HG03064 (cell line): Measurements from ENCODE around the gene ANKS3.

Experiments
- ATAC-seq: cut with Tn5 transposase; IDR thresholded peaks from one replicate; pipeline ENCODE4 v1.9.1; 2021; ENCODE audit warnings: low read depth; ENCODE audit not compliant: unreplicated experiment

Gene ANKS3

DNA sequence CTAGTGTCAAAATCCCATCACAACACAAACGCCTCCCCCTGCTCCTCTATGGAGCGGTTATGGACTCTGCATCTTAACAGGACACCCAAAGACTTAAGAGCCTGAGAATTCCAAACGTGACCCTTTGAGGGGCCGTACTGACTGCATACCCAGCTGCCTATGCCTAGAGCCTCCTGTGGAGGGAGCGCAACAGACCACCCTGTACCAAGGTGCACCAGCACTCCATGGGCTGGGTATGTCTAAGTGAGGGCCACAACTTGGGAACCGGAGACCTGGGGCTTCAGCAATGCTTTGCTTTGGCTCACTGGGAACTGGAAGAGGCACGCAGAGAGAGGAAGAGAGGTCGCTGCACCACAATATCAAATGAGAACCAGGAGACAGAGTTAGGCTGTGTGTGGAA lies 5.4 kb downstream of the ANKS3 start:
- ATAC-seq = no peak

DNA sequence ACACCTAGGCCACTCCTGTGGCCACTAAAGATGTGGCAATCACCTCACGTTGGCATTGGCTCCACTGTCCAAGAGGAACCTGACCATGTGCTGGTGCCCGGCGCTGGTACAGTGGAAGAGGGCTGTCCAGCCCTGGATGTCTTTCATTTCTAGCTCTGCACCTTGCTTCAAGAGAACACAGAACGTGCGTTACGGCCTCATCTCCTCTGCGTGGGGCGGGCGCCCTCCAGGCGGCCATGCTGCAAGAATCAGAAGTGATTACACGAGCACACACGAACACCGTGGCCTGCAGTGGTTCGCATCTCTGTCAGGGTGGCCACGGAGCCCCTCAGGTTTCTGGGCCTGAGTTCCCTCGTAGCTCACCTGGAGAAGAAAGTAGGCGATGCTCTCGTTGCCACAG lies 7.5 kb downstream of the ANKS3 start:
- ATAC-seq = no peak

DNA sequence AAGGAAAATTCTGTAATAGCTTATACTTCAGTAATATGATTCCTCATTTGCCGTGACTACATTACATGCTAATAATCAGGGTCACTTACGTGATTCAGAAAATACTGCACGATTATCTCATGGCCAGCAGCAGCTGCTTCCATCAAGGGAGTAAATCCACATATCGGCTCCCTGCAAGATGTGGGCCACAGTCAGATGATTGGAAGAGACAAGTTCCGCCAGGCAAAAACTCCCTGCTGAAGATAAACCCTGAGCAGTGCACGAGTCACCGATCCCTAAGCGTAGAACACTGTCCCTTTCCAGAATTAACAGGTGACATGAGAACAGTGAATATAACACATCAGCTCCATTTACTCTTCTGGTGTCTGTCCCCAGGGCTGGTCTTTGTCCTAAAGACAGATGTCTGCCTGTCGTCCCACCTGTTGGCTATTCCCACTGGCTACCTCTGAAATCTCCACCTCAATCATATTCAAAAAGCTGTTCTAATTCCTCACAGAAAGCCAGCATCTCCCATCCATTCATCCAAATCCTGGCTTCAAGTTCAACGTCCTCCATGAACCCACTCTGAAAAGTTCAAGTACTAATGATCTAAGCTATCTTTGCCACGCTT lies 9.3 kb downstream of the ANKS3 start:
- no peak for ATAC-seq

DNA sequence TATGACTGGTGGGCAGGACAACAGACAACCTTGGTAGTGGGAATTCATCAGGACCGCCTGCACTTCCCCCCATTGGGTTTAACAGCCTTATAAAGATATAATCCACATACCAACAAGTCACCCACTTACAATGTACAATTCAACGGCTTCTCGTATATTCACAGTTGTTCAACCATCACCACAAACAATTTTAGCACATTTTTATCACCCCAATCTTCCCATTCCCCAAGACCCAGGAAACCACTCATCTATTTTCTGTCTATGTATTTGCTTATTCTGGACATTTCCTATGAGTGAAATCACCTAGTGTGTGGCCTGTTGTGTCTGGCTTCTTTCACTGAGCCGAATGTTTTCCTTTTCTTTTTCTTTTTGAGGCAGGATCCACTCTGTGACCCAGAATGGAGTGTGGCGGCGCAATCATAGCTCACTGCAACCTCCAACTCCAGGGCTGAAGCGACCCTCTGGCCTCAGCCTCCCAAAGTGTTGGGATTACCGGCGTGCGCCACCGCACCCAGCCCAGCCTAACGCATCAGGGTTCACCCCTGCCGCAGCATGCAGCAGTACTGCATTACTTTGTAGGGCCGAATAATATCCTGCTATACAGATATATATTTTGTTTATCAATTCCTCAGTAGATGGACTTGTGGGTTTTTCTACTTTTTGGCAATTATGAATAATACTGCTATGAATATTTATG lies 10.9 kb downstream of the ANKS3 start:
- ATAC-seq = no peak

- ATAC-seq = no peak
Measured at GRCh38 chr16:4718466-4718865, 15.6 kb downstream of the ANKS3 start.

DNA sequence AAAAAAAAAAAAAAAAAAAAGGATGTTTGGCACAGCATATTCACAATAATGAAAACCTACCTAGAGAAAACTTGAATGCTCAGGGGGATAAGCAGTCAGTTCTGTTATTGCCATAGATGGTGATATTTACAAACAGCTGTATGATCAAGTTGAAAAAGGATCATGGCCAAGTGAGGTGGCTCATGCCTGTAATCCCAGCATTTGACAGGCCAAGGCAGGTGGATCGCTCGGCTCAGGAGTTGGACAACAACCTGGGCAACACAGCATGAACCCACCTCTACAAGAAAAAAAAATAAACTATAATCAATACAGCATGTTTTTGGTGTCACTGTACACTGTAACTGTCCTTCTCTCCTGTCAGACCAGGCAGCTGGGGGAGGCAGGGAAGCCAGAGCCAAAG lies 19.1 kb downstream of the ANKS3 start:
- ATAC-seq = no peak

- no peak for ATAC-seq
Measured at GRCh38 chr16:4713663-4714501, 20.2 kb downstream of the ANKS3 start.

GRCh38 chr16:4709481-4709880 lies 24.6 kb downstream of the ANKS3 start:
- ATAC-seq = no peak

- no peak for ATAC-seq
Measured at GRCh38 chr16:4706871-4707270, 27.2 kb downstream of the ANKS3 start.

- ATAC-seq = no peak
Measured at GRCh38 chr16:4704913-4705312, 29.2 kb downstream of the ANKS3 start.

DNA sequence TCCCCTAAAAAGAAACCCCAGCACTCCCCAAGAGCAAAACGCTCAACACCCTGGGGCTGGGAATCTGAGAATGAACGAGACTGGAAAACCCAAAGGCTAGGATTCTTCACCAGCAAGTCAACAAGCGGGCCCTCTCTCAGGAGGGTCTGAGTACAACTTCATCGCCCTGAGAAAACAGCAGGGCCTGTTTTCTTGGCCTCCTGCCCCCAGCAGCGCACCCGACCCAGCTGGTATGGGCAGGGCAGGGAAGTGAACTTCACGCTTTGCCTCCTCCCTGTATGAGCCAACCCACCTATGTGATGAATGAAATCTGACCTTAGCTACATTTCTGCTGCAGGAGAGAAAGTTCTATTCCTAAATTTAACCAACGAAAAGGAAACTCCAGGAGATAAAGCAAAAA lies 29.6 kb downstream of the ANKS3 start:
- ATAC-seq = no peak

GRCh38 chr16:4703906-4704305 lies 30.2 kb downstream of the ANKS3 start:
- ATAC-seq = no peak

DNA sequence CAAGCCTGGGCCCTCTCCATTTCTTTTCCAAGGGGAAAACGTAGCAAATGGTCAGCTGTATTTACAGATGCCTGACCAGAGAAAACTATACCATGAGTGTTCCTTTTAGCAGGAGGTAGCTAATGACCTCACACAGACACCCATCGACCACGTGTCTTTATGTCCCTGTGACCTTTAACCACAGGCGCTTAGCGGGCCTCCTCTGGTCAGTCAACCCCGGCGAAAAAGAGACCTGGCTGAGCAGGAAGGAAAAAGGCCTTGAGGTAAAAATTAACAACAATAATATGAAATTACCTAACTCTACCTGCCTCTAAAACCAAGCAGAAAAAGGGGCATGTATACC lies 31.6 kb downstream of the ANKS3 start:
- no peak for ATAC-seq

DNA sequence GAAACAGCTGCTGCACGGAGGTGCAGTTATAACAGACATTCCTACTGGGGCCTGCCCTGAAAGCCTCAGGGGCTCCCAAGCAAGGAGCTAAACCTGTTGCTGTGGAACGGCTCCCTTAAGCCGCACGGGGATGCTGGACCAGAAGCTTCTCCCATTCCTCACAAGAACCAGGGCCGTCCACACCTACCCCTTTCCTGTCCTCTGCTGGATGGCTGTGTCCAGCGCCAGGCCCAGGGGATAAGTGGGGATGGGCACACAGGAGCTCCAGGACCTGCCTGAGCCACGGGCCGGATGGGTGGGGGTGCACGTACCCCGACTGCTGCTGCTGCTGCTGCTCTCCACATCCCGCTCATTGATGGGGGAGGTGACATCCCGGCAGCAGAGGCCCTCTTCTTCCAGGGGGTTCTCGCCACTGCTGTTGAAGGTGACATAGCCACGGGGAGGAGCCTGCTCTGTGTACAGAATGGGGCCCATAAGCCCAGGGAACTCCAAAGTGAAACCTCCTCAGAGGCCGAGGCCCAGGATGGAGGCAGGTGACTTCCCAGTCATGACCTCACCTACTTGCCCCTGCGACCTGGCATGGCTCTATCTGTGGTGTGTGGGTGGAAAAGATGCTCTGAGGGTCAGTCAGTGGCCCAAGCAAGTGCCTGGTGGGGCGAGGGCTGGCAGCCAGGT lies 32.1 kb downstream of the ANKS3 start:
- ATAC-seq = no peak

GRCh38 chr16:4700997-4701743 lies 32.9 kb downstream of the ANKS3 start:
- no peak for ATAC-seq

- ATAC-seq = no peak
Measured at GRCh38 chr16:4700380-4700996, 33.6 kb downstream of the ANKS3 start.

DNA sequence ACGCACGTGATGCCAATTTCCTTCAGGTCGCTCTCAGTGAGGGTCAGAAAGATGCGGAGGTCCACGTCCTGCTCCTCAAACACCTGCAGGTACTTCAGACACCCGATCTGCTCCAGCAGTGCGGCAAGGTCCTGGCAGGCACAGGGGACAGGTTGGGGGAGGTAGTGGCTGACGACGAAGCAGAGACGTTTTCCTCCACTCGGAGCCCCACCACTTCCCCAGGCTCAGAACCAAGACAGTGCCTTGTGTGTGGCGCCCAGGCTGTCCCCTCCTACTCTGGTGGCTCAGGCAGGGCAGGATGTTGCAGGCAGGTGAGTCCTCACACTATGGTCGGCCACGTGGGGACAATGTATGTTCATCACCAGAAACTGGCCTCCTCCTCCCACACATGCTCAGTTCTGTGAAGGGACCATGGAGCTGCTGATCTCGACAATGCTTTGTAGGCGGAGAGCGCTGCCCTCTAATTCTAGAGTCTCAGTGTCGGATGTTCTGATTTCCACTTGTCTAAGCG lies 35.0 kb downstream of the ANKS3 start:
- ATAC-seq = no peak

DNA sequence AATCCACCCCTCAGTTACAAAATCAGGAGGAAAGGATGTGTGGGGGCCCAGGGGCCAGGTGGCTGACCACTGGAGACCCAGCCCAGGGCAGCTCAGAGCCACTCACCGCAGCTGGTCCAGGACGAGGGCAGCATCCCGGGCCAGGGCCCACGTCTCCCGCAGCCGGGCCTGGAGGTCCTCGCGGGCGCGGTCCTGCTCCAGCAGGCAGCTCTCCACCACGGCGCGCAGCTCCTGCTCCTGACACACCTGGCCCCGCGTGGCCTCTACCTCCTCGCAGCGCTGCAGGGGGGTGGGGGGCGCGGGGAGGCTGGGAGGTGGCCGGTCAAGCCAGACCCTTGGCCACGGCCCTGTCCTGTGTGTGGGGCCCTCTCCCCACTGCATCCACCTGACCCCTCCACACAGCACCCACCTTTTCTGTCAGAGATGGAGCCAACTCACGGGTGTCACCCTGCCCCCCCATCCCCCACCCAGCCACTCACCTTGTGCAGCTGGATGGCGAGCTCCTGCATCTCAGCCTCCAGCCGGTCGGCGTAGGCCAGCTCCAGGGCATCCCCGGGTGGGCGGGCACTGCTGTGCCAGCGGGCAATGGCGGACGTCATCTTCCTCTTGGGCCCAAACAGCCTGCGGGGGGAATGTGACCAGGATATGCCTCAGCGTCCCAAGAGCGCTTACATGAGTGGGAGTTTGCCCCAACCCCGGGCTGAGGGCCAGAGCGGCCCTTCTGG lies 35.6 kb downstream of the ANKS3 start:
- no peak for ATAC-seq

DNA sequence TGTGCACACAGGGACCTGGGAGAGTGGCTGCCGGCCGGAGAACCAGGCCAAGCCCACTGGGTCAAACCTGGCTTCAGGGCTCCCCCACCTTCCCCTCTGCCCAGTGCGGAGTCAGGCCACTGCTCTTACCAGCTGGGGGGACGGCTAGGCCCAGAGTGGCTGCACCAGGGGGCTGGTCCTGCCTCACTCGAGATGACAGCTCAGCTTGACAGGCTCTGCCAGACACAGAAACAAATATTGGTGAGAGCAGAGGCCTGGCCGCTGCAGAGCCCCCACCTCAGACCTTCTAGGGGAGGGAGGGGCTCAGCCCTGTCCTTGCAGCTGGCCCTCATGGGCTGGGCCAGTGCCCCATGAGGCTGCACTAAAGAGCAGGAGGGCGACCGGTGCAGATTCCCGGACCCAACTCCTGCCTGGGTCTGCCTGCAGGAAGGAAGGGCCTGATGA lies 36.2 kb downstream of the ANKS3 start:
- ATAC-seq = no peak
